Cardiac muscle cell (in vitro differentiated cells and primary cell): Measurements from ENCODE around the gene AGAP1. TPM values are rescaled to one million over a fixed set of nuclear protein-coding genes. Genes with fewer than 3 reads are reported as not detected.

Experiments
- DNase-seq, 2 donors: peaks; one replicate each; pipeline versions ENCODE4 v3.0.0 to v3.0.0-alpha.2; 2010 to 2017; ENCODE audit warnings: low read depth in 1 of 2, low spot score in 1 of 2
- H3K27ac ChIP-seq: fragments of 200-600 bp; sonication (generic); 2 replicates; pipeline ENCODE4 v1.5.1; 2016
- H3K27me3 ChIP-seq: fragments of 200-600 bp; sonication (generic); 2 replicates; pipeline ENCODE4 v1.6.0; 2016; ENCODE audit warnings: control low read depth
- H3K36me3 ChIP-seq: fragments of 200-600 bp; sonication (generic); 2 replicates; pipeline ENCODE4 v1.5.1; 2016; ENCODE audit warnings: control low read depth
- H3K4me1 ChIP-seq: fragments of 200-600 bp; sonication (generic); 2 replicates; pipeline ENCODE4 v1.8.1; 2017; ENCODE audit warnings: low read depth, mild to moderate bottlenecking, mixed run types
- H3K4me3 ChIP-seq: fragments of 200-600 bp; sonication (generic); 2 replicates; pipeline ENCODE4 v1.5.1; 2016; ENCODE audit warnings: mild to moderate bottlenecking
- H3K9me3 ChIP-seq: fragments of 200-600 bp; sonication (generic); 2 replicates; pipeline ENCODE4 v1.5.1; 2017; ENCODE audit warnings: low read depth, mild to moderate bottlenecking, control low read depth
- polyA plus RNA-seq: library from polyadenylated mRNA; unstranded; fragments of >200 nt; fragmentation: Nextera tagmentation; extraction: Ambion mirVana; gene quantifications from 2 replicates; pipeline ENCODE4 v1.2.1, GENCODE V29; 2016
- total RNA-seq: library from RNA; depleted of rRNA; stranded (reverse); fragments of >200 nt; gene quantifications from 2 replicates; pipeline ENCODE4 v1.2.3, GENCODE V29; 2016
- TF ChIP-seq, protein P1 (sequence below): IDR thresholded peaks from 2 replicates; pipeline ENCODE4 v1.5.1; 2012; ENCODE audit warnings: low read depth, mild to moderate bottlenecking, low read length

The AGAP1 gene
- total and polyA plus RNA-seq, 2 experiments from 2014 or later = 8.6 to 38.2 TPM

DNA sequence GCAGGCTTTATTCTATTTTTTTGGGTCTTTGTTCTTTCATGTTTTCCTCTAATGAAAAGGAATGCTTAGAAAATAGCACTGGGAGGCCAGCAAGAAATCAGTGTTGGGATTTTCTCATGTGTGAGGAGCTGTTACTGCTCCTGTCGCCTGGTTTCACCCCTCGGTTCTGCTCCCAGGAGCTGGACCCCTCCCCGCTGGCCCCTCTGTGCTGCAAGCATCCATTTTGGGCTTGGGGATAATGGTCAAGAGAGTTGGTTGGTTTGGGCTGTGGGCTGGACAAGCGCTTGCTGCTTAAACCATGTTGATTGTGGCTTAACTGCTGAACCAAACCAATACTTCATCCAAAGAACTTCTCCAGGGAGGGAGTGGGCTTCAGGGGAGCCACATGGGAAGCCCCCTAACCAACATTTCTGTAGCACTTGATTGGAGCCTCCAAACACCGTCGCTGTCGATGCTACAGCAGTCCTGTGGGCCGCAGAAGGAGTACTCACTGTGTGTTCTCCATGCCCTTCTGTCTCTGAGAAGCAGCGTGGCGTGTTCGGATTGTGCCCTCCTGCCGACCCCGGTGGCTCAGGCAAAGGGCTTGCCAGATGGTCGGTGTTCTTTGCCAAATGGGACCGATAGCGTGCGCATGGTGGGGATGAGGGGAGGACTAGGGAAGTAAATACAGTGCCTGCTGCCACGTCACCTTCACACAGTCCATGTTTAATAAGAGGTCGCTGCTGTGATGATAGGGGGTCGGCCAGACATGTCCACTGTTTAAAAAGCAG is 40.0 kb downstream of the AGAP1 start:
- no peak for DNase-seq
- H3K27ac ChIP-seq = no peak overlapping the region
- no peaks in the 10 kb centered on the region for H3K9me3 ChIP-seq
- H3K27me3 ChIP-seq = no peaks in the 10 kb centered on the region
- TF ChIP-seq, protein P1, sequence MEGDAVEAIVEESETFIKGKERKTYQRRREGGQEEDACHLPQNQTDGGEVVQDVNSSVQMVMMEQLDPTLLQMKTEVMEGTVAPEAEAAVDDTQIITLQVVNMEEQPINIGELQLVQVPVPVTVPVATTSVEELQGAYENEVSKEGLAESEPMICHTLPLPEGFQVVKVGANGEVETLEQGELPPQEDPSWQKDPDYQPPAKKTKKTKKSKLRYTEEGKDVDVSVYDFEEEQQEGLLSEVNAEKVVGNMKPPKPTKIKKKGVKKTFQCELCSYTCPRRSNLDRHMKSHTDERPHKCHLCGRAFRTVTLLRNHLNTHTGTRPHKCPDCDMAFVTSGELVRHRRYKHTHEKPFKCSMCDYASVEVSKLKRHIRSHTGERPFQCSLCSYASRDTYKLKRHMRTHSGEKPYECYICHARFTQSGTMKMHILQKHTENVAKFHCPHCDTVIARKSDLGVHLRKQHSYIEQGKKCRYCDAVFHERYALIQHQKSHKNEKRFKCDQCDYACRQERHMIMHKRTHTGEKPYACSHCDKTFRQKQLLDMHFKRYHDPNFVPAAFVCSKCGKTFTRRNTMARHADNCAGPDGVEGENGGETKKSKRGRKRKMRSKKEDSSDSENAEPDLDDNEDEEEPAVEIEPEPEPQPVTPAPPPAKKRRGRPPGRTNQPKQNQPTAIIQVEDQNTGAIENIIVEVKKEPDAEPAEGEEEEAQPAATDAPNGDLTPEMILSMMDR = no peak
- H3K36me3 ChIP-seq = no peaks in the 10 kb centered on the region
- H3K4me1 ChIP-seq = no peaks in the 10 kb centered on the region
- no peak overlapping the region for H3K4me3 ChIP-seq

DNA sequence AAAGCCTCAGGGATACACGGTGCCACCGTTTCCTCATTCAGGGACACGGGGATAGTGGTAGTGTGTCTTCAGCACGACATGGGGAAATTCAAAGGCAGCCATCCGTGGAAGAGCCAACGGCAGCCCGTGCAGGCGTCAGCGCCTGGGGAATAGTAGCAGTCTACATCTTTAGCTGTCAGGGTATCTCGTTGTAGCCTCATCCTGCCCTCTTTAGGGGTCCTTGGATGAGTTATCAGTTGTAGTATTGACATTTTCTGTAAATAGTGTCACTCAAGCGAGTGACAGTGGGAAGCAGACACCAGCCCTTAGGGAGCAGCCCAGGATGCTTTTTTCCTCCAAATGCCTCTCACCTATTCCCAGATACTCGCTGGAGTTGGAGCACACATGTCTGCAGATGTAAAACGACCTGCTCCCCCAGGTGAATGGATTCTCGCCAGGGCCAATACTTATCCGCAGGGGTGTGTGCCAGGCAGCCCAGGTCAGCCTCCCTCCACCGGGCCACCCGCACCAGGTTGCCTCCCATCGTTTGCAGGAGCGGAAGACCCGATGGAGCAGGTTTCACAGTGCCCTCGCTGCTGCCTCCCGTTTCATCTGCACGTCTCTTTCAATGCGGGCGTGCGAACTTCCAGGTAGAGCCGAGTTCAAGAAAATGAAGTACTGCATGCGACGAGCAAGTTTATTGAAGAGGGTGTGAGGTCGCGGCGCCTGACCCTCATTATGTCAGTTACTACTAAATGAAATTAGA is 41.0 kb downstream of the AGAP1 start:
- Histone ChIP-seq H3K4me1 (no peaks in the 10 kb centered on the region), H3K9me3 (no peaks in the 10 kb centered on the region), H3K27ac (no peak overlapping the region), H3K36me3 (no peaks in the 10 kb centered on the region), H3K4me3 (no peak overlapping the region), H3K27me3 (no peaks in the 10 kb centered on the region)
- TF ChIP-seq, protein P1 = no peak
- no peak for DNase-seq

DNA sequence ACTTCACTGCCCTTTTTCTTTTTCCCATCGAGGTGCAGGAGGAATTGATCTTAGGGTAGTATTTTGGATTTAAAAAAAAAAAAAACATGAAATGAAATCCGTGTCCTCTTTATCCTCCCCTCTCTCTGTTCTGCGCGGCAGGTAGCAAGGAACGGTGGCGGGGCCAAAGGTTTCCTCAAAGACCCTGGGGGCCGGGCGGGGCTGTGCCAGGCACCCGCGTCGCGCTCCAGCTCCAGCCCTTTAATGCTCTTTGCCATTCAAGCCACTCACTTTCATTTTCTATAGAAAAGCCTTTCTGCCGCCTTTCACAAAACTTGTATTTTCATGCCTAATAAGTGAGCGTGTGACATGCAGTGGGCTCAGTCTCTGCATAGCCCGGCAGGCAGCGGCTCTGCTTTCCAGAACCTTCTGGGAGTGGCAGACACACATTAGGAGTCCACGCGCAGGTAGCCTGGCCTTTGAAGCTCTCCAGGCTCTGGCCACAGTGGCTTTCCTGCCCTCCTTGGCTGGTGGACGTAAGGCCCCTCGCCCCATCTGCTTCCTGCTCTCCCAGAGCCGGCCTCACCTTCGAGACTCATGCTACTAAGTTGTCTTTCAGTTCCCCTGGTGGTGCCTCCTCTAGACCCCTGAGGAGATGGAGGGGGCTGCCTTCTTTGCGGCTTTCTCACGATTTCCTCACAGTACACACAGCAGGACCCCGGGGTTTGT is 41.7 kb downstream of the AGAP1 start:
- Histone ChIP-seq H3K9me3 (no peaks in the 10 kb centered on the region), H3K4me1 (no peaks in the 10 kb centered on the region), H3K4me3 (no peak overlapping the region), H3K36me3 (no peaks in the 10 kb centered on the region), H3K27me3 (no peaks in the 10 kb centered on the region), H3K27ac (no peak overlapping the region)
- TF ChIP-seq, protein P1 = no peak
- DNase-seq = no peak

DNA sequence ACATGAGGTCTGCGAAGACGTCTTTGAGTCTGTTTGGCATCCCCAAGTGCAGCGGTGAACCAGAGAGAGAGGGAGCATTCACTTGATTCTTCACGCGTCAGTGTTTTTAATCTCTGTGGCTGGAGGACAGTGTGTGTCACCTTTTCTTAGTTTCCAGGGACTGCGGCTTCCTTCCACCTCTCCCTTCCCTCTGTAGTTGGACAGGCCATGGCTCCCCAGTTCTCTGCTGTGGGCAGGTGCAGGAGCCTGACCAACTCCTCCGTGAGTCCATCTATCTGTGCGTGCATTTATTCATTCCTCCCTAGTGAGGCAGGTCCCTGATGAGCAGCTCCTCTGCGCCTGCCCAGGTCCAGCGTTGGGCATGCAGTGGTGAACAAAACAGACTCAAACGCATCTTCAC is 42.9 kb downstream of the AGAP1 start:
- DNase-seq = no peak
- H3K9me3 ChIP-seq = no peaks in the 10 kb centered on the region
- H3K27ac ChIP-seq = no peak overlapping the region
- TF ChIP-seq, protein P1 = no peak
- H3K4me1 ChIP-seq = no peaks in the 10 kb centered on the region
- H3K36me3 ChIP-seq = no peaks in the 10 kb centered on the region
- no peak overlapping the region for H3K4me3 ChIP-seq
- H3K27me3 ChIP-seq = no peaks in the 10 kb centered on the region

- H3K27me3 ChIP-seq = no peaks in the 10 kb centered on the region
- H3K27ac ChIP-seq = no peak overlapping the region
- no peak for DNase-seq
- no peaks in the 10 kb centered on the region for H3K4me1 ChIP-seq
- TF ChIP-seq, protein P1 = no peak
- H3K36me3 ChIP-seq = no peaks in the 10 kb centered on the region
- no peaks in the 10 kb centered on the region for H3K9me3 ChIP-seq
- H3K4me3 ChIP-seq = no peak overlapping the region
Measured at GRCh38 chr2:235537186-235537585, 43.3 kb downstream of the AGAP1 start.
